Activated CD4-positive, alpha-beta memory T cell treated with anti-CD3 and anti-CD28 coated beads, Interleukin-2, amount 10 ng/mL, durations not matched to agents 7 days and 5 days (primary cell): ENCODE data around the gene PACRG. TPM values are rescaled to one million over a fixed set of nuclear protein-coding genes. Genes with fewer than 3 reads are reported as not detected.

Experiments used
- CTCF ChIA-PET: fragments of 350-600 bp; sonication (Branson Sonifier 250); formaldehyde crosslinking; loops from one replicate; lab custom pipeline; 2021; ENCODE audit warnings: antibody characterized with exemption, inconsistent platforms; lab: Charles Lee
- POLR2A ChIA-PET: fragments of 350-600 bp; sonication (Branson Sonifier 250); formaldehyde crosslinking; loops from one replicate; lab custom pipeline; 2021; ENCODE audit warnings: antibody characterized with exemption; lab: Charles Lee
- DNase-seq: peaks from one replicate; pipeline ENCODE4 v3.0.0-alpha.2; 2020
- H3K27ac Mint-ChIP-seq: one replicate; pipeline ENCODE4 v1.8.0; 2021; ENCODE audit warnings: mild to moderate bottlenecking, mixed read lengths
- H3K27me3 Mint-ChIP-seq: one replicate; pipeline ENCODE4 v1.8.0; 2021; ENCODE audit warnings: mixed read lengths
- H3K36me3 Mint-ChIP-seq: one replicate; pipeline ENCODE4 v1.8.0; 2021; ENCODE audit warnings: low read depth, mixed read lengths
- H3K4me1 Mint-ChIP-seq: one replicate; pipeline ENCODE4 v1.8.0; 2021; ENCODE audit warnings: mixed read lengths
- H3K4me3 Mint-ChIP-seq: one replicate; pipeline ENCODE4 v1.8.0; 2021; ENCODE audit warnings: mild to moderate bottlenecking, mixed read lengths
- H3K9me3 Mint-ChIP-seq: one replicate; pipeline ENCODE4 v1.8.0; 2021; ENCODE audit warnings: mixed read lengths
- total RNA-seq, 2 experiments: library from RNA; stranded (reverse); gene quantifications; one replicate each; pipeline ENCODE4 v1.2.3, GENCODE V29; 2021

PACRG gene
- total RNA-seq, 2 experiments from 2014 or later: not detected

DNA sequence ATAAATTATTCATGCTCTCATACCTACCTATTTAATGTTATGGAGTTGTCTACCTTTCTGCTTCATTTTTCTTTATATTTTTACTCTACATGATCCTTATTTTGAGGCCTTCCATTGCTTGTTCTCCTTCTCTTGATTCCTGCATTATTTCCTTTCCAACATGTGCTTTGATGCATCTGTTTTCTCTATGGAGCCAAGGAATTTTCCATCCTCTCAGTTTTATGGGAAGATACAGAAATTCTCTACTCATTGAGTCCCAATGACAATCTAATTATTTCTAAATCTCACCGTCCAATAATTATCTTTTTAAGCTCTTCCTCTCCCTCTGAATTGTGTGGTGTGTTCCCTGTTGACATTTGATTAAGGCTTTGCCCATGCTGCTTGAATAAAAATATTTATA, 136.0 kb downstream of the PACRG start:
- H3K4me3 Mint-ChIP-seq: no peak overlapping the region
- no peaks in the 10 kb centered on the region for H3K27me3 Mint-ChIP-seq
- no peaks in the 10 kb centered on the region for H3K4me1 Mint-ChIP-seq
- CTCF ChIA-PET: no interaction called here
- no peak for DNase-seq
- no peak overlapping the region for H3K27ac Mint-ChIP-seq
- H3K9me3 Mint-ChIP-seq: no peaks in the 10 kb centered on the region
- no peaks in the 10 kb centered on the region for H3K36me3 Mint-ChIP-seq
- POLR2A ChIA-PET: no interaction called here

DNA sequence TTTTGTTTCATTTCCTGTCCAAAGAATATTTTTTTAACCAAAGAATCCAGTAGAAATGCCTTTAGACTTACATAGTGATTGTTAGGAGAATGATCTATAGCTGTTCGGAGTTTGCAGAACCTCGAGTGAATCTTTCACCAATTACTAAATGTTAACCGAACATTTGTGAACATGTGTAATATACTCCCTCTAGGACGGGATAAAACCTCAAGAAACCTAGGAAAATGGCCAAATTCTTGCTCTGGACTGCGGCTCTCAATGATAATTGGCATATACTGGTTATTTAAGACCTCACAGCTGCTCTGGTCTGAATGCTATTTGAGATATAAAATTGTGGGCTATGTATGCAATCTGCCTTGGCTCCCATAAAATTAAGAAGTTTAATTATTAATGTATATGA, 137.1 kb downstream of the PACRG start:
- H3K36me3 Mint-ChIP-seq: no peaks in the 10 kb centered on the region
- POLR2A ChIA-PET: no interaction called here

DNA sequence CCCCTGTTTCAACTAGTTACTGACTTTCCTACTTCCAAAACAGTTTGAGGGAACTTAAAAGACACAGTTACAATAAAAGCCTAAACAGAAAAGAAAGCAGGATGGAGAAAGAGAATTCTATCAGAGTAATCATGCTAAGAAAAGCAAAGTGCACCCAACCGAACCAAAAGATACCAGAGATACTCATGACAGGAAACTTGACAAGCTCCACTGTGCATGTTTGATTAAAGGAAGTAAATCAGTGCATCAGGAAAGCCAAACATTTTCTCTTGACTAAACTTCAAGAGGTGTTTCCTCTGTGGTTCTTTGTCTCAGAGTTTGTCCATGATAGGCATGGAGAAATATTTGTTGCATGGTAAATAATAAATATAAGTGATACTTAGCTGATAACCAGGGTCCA, 138.9 kb downstream of the PACRG start:
- no peaks in the 10 kb centered on the region for H3K27me3 Mint-ChIP-seq
- H3K27ac Mint-ChIP-seq: no peak overlapping the region
- ChIA-PET POLR2A (no interaction called here), CTCF (no interaction called here)
- H3K9me3 Mint-ChIP-seq: no peaks in the 10 kb centered on the region
- no peak for DNase-seq
- H3K36me3 Mint-ChIP-seq: no peaks in the 10 kb centered on the region
- H3K4me3 Mint-ChIP-seq: no peak overlapping the region
- H3K4me1 Mint-ChIP-seq: no peaks in the 10 kb centered on the region

More for the DNA sequence above, 137.1 kb downstream of the PACRG start:
- Mint-ChIP-seq H3K27ac (no peak overlapping the region), H3K4me3 (no peak overlapping the region), H3K27me3 (no peaks in the 10 kb centered on the region), H3K4me1 (no peaks in the 10 kb centered on the region), H3K9me3 (no peaks in the 10 kb centered on the region)
- CTCF ChIA-PET: no interaction called here
- DNase-seq: no peak

DNA sequence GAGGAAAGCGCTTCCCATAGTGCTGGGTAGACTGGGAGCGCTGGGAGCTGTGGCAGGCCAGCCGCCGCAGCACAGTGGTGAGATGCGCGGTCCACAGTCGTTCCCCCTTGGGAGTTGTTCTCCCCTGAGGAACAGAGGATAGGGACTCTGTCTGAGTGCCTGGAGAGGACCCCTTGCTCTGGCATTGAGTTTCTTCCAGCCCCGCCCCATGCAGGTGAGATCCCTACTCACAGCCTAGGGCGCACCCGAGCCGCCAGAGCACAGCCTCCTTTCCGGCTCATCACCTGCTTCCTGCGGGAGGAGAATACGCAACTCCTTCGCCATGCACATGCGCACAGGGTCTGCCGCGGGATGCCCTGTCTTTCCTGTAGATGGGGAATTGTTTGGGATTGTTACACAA, 140.6 kb downstream of the PACRG start:
- ChIA-PET POLR2A (no interaction called here), CTCF (no interaction called here)
- H3K9me3 Mint-ChIP-seq: no peaks in the 10 kb centered on the region
- no peaks in the 10 kb centered on the region for H3K4me1 Mint-ChIP-seq
- H3K27me3 Mint-ChIP-seq: no peaks in the 10 kb centered on the region
- DNase-seq: no peak
- H3K27ac Mint-ChIP-seq: no peak overlapping the region
- H3K36me3 Mint-ChIP-seq: no peaks in the 10 kb centered on the region
- no peak overlapping the region for H3K4me3 Mint-ChIP-seq

DNA sequence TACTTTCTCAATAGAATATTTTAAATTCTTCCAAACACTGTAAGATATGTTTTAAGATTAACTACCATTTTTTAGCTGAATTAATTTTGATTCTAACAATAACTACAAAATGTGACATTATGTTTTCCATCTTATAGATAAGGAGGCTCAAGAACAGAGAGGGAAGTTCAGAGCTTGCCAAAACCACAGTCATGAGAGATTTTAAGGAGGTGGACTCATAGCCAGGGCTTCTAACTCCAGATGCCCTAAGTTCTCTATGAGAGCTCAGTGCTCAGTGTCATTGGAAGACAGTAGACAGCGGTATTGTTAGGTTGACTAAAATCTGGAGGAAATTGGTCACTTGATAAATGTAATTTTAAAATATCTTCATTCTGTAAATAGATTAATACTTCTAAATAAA, 144.2 kb downstream of the PACRG start:
- H3K4me1 Mint-ChIP-seq: no peaks in the 10 kb centered on the region
- H3K9me3 Mint-ChIP-seq: peaks cover 2% of the 10 kb centered on the region
- no peaks in the 10 kb centered on the region for H3K36me3 Mint-ChIP-seq
- H3K4me3 Mint-ChIP-seq: no peak overlapping the region
- no peak overlapping the region for H3K27ac Mint-ChIP-seq
- no peaks in the 10 kb centered on the region for H3K27me3 Mint-ChIP-seq
- POLR2A ChIA-PET: no interaction called here
- no peak for DNase-seq
- CTCF ChIA-PET: no interaction called here

DNA sequence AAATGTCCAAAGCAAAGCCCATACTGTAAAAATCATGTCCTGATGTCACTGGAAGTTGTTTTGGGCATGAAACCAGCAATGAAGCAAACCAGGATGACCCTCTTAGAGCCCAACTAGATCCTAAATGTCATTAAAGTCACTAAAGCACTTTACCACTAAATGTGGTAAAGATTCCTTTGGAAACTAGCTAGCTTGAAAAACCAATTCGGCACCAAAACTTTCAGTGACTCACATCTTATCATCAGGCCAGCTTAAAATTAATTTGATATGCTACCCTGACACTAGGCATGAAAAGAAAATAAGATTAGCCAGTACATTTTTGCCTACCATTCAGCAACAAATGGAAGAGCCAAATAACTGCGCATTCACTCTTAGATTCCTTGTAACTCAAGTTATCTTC, 145.8 kb downstream of the PACRG start:
- no peak for DNase-seq
- Mint-ChIP-seq H3K27ac (no peak overlapping the region), H3K27me3 (no peaks in the 10 kb centered on the region), H3K4me1 (no peaks in the 10 kb centered on the region), H3K9me3 (peaks cover 2% of the 10 kb centered on the region), H3K36me3 (no peaks in the 10 kb centered on the region), H3K4me3 (no peak overlapping the region)
- ChIA-PET POLR2A (no interaction called here), CTCF (no interaction called here)

DNA sequence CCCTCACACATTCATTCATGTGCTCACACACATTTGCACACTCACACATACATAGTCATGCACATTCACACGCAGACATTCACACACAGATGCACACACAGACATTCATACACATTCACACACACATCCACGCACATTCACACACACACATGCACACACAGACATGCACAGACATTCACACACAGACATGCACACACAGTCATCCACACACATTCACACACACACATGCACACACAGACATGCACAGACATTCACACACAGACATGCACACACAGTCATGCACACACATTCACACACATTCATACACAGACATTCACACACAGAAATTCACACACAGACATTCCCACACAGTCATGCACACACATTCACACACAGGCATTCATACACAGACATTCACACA, 147.3 kb downstream of the PACRG start:
- DNase-seq: no peak
- Mint-ChIP-seq H3K27me3 (no peaks in the 10 kb centered on the region), H3K27ac (no peak overlapping the region), H3K9me3 (peaks cover 2% of the 10 kb centered on the region), H3K4me3 (no peak overlapping the region), H3K36me3 (no peaks in the 10 kb centered on the region), H3K4me1 (no peaks in the 10 kb centered on the region)
- ChIA-PET CTCF (no interaction called here), POLR2A (no interaction called here)

DNA sequence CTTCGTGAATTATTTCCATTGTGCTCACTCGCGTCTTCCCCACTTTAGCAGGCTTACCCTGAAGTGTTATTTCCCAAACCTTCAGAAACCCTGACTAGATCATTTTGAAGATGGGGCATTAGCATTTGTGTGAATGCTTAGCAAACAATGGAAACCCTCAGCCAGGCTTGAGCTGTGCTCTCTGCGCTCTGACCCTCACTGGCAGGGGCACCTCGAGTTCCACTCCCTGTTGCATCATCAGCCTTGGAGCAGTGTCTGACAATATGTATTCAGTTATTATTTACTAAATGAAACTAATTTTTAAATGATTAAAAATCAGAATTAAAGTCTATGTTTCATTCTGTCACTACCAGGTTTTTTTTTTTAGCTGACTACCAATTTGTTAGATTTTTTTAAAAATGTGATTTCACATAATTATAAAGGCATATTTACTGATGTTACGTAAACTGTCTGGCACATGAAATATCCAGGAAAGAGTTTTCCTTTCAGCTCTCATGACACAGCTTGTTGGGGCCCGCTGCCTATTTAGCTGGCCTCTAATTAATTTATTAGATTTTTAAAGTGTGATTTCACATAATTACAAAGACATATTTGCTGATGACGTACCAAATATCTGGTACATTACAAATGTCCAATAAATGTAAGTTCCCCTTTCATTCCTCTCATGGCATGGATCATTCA, 155.2 kb downstream of the PACRG start:
- no peaks in the 10 kb centered on the region for H3K36me3 Mint-ChIP-seq
- H3K4me1 Mint-ChIP-seq: no peaks in the 10 kb centered on the region
- H3K27me3 Mint-ChIP-seq: no peaks in the 10 kb centered on the region
- CTCF ChIA-PET: no interaction called here
- H3K4me3 Mint-ChIP-seq: no peak overlapping the region
- H3K9me3 Mint-ChIP-seq: no peaks in the 10 kb centered on the region
- POLR2A ChIA-PET: no interaction called here
- no peak for DNase-seq
- no peak overlapping the region for H3K27ac Mint-ChIP-seq

DNA sequence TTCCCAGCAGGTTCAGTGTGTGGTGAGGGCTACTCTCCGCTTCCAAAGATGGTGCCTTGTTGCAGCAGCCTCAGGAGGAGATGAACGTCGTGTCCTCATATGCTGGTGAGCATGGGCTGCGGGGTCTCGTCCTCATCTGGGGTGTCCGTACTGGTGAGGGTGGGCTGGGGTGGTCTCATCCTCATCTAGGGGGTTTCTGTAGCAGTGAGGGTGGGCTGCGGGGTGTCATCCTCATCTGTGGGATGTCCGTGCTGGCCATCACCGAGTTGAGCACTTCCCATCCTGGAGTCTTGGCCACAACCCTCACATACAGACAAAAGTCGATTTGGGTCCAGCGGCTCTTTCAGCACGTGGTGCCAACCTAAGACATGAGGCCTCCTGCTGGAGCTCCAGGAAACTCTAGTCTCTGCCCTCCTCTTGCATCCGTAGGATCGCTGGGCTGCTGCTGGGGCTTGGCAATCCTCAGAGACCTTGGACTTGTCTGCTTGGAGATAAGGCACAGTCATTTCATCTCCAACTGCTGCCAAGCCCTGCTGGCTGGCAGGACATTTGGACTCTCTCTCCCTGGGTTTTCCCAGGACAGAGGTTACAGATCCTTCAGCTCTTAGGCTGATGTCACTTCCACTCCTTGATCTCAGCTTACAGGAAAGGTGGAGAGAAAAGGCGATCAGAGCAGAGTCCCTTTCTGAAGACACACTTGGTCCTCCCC, 160.4 kb downstream of the PACRG start:
- ChIA-PET CTCF (no interaction called here), POLR2A (no interaction called here)
- no peaks in the 10 kb centered on the region for H3K9me3 Mint-ChIP-seq
- H3K27me3 Mint-ChIP-seq: no peaks in the 10 kb centered on the region
- no peaks in the 10 kb centered on the region for H3K4me1 Mint-ChIP-seq
- no peak for DNase-seq
- H3K36me3 Mint-ChIP-seq: no peaks in the 10 kb centered on the region
- H3K4me3 Mint-ChIP-seq: no peak overlapping the region
- no peak overlapping the region for H3K27ac Mint-ChIP-seq

DNA sequence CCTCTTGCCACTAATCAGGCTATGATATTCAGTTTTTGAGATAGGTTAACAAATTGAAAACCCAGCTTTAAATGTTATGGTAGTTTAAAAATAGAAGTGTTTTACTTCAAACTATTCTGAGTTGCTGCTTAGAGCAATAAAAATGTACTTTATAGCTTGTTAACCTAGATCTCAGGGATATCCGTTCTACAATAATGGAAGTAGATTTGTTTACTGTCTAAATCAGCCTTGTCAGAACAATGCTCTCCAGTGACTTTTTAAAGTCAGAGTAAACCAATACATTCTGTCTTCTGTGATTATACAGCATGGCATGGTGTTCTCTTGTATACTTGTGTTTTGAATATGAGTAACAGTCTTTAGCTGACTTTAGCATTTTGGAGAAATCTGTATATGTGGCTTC, 161.5 kb downstream of the PACRG start:
- Mint-ChIP-seq H3K9me3 (no peaks in the 10 kb centered on the region), H3K4me3 (no peak overlapping the region), H3K27me3 (no peaks in the 10 kb centered on the region), H3K4me1 (no peaks in the 10 kb centered on the region), H3K36me3 (no peaks in the 10 kb centered on the region), H3K27ac (no peak overlapping the region)
- POLR2A ChIA-PET: no interaction called here
- no peak for DNase-seq
- CTCF ChIA-PET: interaction anchor here (1.0 kb wide), 1 partner anchor 18 kb away, joined by 3 read pairs; no protein-coding TSS in a partner anchor

DNA sequence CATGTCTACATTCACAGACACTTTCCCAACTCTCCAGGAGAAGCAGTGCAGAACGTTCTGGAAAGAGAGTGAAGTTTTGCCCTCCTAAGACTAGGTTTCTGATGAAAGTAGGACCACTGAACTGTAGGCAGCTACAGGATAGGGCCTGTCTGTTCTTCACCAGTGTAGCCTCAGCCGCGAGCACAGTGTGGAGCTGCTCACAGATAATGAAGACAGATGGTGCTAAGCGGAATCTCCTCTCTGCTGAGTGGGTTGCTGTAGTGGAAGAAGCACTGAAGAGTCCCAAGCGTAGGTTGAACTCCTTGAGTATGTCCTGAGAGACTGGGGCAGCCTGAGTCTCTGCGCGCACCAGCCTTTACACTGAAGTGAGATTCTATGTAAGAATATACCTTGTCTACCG, 170.2 kb downstream of the PACRG start:
- H3K27me3 Mint-ChIP-seq: no peaks in the 10 kb centered on the region
- ChIA-PET CTCF (no interaction called here), POLR2A (no interaction called here)
- no peak overlapping the region for H3K27ac Mint-ChIP-seq
- DNase-seq: no peak
- no peaks in the 10 kb centered on the region for H3K36me3 Mint-ChIP-seq
- no peaks in the 10 kb centered on the region for H3K9me3 Mint-ChIP-seq
- no peak overlapping the region for H3K4me3 Mint-ChIP-seq
- no peaks in the 10 kb centered on the region for H3K4me1 Mint-ChIP-seq

DNA sequence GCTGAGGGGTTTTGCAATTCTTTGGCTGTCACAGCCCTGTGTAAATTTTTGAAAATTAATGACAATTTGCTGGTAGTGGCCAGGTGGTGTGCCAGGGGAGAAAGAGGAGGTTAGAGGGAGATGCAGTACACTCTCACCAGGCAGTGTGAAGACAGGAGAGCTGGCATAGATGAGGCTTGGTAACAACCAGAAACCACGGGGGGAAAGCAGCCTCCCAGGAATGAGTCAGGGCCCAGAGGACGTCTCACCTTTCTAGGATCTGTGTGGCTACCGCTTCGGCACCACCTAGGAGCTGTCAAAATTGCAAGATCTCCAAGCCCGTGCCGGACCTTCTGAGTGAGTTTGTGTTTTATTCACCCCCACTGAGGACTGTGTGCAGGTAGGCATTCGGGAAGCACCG, 171.4 kb downstream of the PACRG start:
- Mint-ChIP-seq H3K9me3 (no peaks in the 10 kb centered on the region), H3K36me3 (no peaks in the 10 kb centered on the region), H3K4me3 (no peak overlapping the region), H3K27ac (no peak overlapping the region), H3K27me3 (no peaks in the 10 kb centered on the region), H3K4me1 (no peaks in the 10 kb centered on the region)
- no peak for DNase-seq
- POLR2A ChIA-PET: no interaction called here
- CTCF ChIA-PET: no interaction called here

GRCh38 chr6:162900503-162900902, 172.7 kb downstream of the PACRG start:
- Mint-ChIP-seq H3K36me3 (no peaks in the 10 kb centered on the region), H3K4me1 (no peaks in the 10 kb centered on the region), H3K4me3 (no peak overlapping the region), H3K27ac (no peak overlapping the region), H3K27me3 (no peaks in the 10 kb centered on the region), H3K9me3 (no peaks in the 10 kb centered on the region)
- no peak for DNase-seq
- CTCF ChIA-PET: no interaction called here
- POLR2A ChIA-PET: no interaction called here

DNA sequence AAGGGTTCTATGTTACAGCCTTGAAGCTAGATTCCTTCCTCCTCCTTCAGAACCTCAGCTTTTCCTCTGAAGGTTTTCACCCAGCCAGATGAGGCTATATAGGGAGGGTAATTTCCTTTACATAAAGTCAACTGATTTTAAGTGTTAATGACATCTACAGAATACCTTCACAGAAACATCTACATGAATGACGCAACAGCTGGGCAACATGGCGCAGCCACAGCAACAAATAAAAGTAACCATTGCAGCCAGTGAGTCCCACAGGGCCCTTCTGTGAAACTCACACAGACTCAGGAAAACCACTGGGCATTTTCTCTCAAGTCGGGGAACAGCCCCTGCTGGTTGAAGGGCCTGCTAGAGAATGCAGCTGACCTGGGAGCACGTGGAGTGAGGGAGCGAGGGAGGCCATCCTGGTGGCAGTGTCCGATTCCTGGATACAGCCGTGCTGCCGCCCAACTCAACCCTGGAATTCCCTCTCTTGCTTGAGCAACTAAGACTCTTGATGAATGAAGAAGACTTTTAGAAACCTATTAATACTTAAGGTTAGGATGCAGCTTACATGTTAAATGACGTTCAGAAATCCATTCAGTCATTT, 176.4 kb downstream of the PACRG start:
- Mint-ChIP-seq H3K4me1 (no peaks in the 10 kb centered on the region), H3K27ac (no peak overlapping the region), H3K9me3 (no peaks in the 10 kb centered on the region), H3K27me3 (no peaks in the 10 kb centered on the region), H3K4me3 (no peak overlapping the region), H3K36me3 (no peaks in the 10 kb centered on the region)
- POLR2A ChIA-PET: no interaction called here
- CTCF ChIA-PET: no interaction called here
- DNase-seq: no peak
